GM12878 (cell line): ENCODE results near the gene APC2. TPM values are rescaled to one million over a fixed set of nuclear protein-coding genes. Genes with fewer than 3 reads are reported as not detected.

Experiments
- ATAC-seq: fragments of 200-7000 bp; cut with Tn5 transposase; 3 replicates; pipeline ENCODE4 v1.9.1; 2020; ENCODE audit warnings: mild to moderate bottlenecking, moderate library complexity
- BruUV-seq: library from RNA; stranded (reverse); fragments of 400-500 nt; replicated peaks from 2 replicates; lab custom pipeline; 2021; lab: Mats Ljungman, UMichigan
- CTCF ChIA-PET: fragments of 300-600 bp; sonication (Branson Sonifier 250); formaldehyde crosslinking; extraction: SDS; loops from one replicate; lab custom pipeline; 2021; ENCODE audit warnings: inconsistent platforms; lab: Yijun Ruan, JAX
- POLR2A ChIA-PET: fragments of 350-600 bp; formaldehyde crosslinking; extraction: SDS; loops from one replicate; lab custom pipeline; 2021; ENCODE audit warnings: inconsistent platforms; lab: Charles Lee
- RAD21 ChIA-PET: fragments of 300-600 bp; sonication (Branson Sonifier 250); formaldehyde crosslinking; loops from one replicate; lab custom pipeline; 2023; ENCODE audit warnings: antibody characterized with exemption; ENCODE audit not compliant: unreplicated experiment; lab: Charles Lee
- SMC1A ChIA-PET: fragments of 300-600 bp; sonication (Branson Sonifier 250); formaldehyde crosslinking; loops from one replicate; lab custom pipeline; 2023; ENCODE audit not compliant: unreplicated experiment, uncharacterized antibody; lab: Charles Lee
- DNase-seq: peaks from one replicate; pipeline ENCODE4 v3.0.0-alpha.2; 2011; ENCODE audit warnings: low read depth, low spot score
- FAIRE-seq: peaks from 3 replicates; lab custom pipeline; 2011; peaks lifted over from hg19 to GRCh38; lab: Jason Lieb, UNC
- H2AFZ ChIP-seq: 2 replicates; pipeline ENCODE4 v1.6.0; 2011; ENCODE audit warnings: low read depth, low read length, control low read depth; ENCODE audit not compliant: control insufficient read depth
- H3K27ac ChIP-seq: 2 replicates; pipeline ENCODE4 v1.5.1; 2011; ENCODE audit warnings: control low read depth; ENCODE audit not compliant: control insufficient read depth, insufficient read depth
- H3K27me3 ChIP-seq, 2 experiments: replicated peaks in 1 of 2; 2 replicates each; pipeline versions ENCODE4 v1.6.0 to v1.6.1; 2011; ENCODE audit warnings: low read length in 1 of 2; ENCODE audit not compliant: control insufficient read depth in 2 of 2, insufficient read depth in 2 of 2
- H3K36me3 ChIP-seq, 2 experiments: 2 replicates each; pipeline ENCODE4 v1.5.1; 2011; ENCODE audit warnings: low read length in 1 of 2; ENCODE audit not compliant: control insufficient read depth in 2 of 2, insufficient read depth in 2 of 2
- H3K4me1 ChIP-seq: 2 replicates; pipeline ENCODE4 v1.6.1; 2011; ENCODE audit warnings: mild to moderate bottlenecking, low read length, moderate library complexity, mixed read lengths; ENCODE audit not compliant: control insufficient read depth, insufficient read depth
- H3K4me2 ChIP-seq: 2 replicates; pipeline ENCODE4 v1.6.0; 2011; ENCODE audit warnings: control low read depth; ENCODE audit not compliant: control insufficient read depth, insufficient read depth
- H3K4me3 ChIP-seq: fragments of 200-600 bp; sonication (generic); 2 replicates; pipeline ENCODE4 v1.5.1; 2016
- H3K79me2 ChIP-seq: 2 replicates; pipeline ENCODE4 v1.6.0; 2011; ENCODE audit warnings: low read length; ENCODE audit not compliant: control insufficient read depth, insufficient read depth
- H3K9ac ChIP-seq: 2 replicates; pipeline ENCODE4 v1.8.0; 2011; ENCODE audit warnings: low read length, control low read depth, mixed read lengths; ENCODE audit not compliant: control insufficient read depth, insufficient read depth
- H3K9me3 ChIP-seq: replicated peaks from 3 replicates; pipeline ENCODE4 v1.5.1; 2011; ENCODE audit warnings: mild to moderate bottlenecking, low read length; ENCODE audit not compliant: control insufficient read depth, insufficient read depth
- H4K20me1 ChIP-seq: 2 replicates; pipeline ENCODE4 v1.6.0; 2011; ENCODE audit not compliant: control insufficient read depth, insufficient read depth
- ATF7 ChIP-seq: fragments of 450-650 bp; IDR thresholded peaks from 2 replicates; pipeline ENCODE4 v1.6.1; 2016; ENCODE audit warnings: low read depth, mild to moderate bottlenecking
- EP300 ChIP-seq, 2 experiments: fragments of 150-350 bp in 1 of 2; IDR thresholded peaks; 2 replicates each; pipeline ENCODE4 v1.6.1; 2011 to 2012; ENCODE audit warnings: low read depth in 2 of 2, low read length in 2 of 2, borderline replicate concordance in 1 of 2, improper control_type of control experiment in 1 of 2, inconsistent platforms in 1 of 2; ENCODE audit not compliant: control insufficient read depth in 1 of 2
- FOS ChIP-seq: IDR thresholded peaks from 3 replicates; pipeline ENCODE4 v1.6.1; 2011; ENCODE audit warnings: borderline replicate concordance; ENCODE audit not compliant: insufficient read length; ENCODE audit errors: extremely low read depth
- HSF1 ChIP-seq: fragments of 150-350 bp; IDR thresholded peaks from 2 replicates; pipeline ENCODE4 v1.6.1; 2014; ENCODE audit warnings: mild to moderate bottlenecking, low read depth, low read length
- MAX ChIP-seq: IDR thresholded peaks from 2 replicates; pipeline ENCODE4 v1.6.1; 2012; ENCODE audit warnings: low read depth, low read length, improper control_type of control experiment
- NR2C1 ChIP-seq: fragments of 450-650 bp; IDR thresholded peaks from 2 replicates; pipeline ENCODE4 v1.6.1; 2017; ENCODE audit warnings: antibody characterized with exemption, mild to moderate bottlenecking, moderate library complexity
- REST ChIP-seq: IDR thresholded peaks from 2 replicates; pipeline ENCODE4 v1.6.1; 2012; ENCODE audit warnings: mild to moderate bottlenecking, low read depth, low read length
- TCF7 ChIP-seq: IDR thresholded peaks from 2 replicates; pipeline ENCODE4 v1.6.1; 2014; ENCODE audit warnings: antibody characterized with exemption, borderline replicate concordance
- ZNF217 ChIP-seq: fragments of 450-650 bp; IDR thresholded peaks from 2 replicates; pipeline ENCODE4 v1.6.1; 2017; ENCODE audit warnings: antibody characterized with exemption, mild to moderate bottlenecking
- WGBS: methylation state at CpG from one replicate; pipeline ENCODE4 v1.1.6; 2016; ENCODE audit warnings: low lambda C conversion rate; ENCODE audit not compliant: insufficient replicate concordance, insufficient coverage; ENCODE audit errors: missing lambda C conversion rate; 5-methylcytosine and 5-hydroxymethylcytosine counted together
- in situ Hi-C: fragments of 300-500 bp; cut with MboI; formaldehyde crosslinking; loops from 9 replicates; pipeline ENCODE4 v1.14.3; 2018; ENCODE audit warnings: mixed read lengths
- intact Hi-C: fragments of 100-400 bp; cut with micrococcal nuclease; formaldehyde crosslinking; loops from one replicate; pipeline ENCODE4 v1.14.2; 2022; ENCODE audit not compliant: unreplicated experiment
- polyA plus RNA-seq, 11 experiments: library from polyadenylated mRNA; depleted of rRNA in 4 of 11; unstranded in 6 of 11; stranded (reverse) in 5 of 11; fragments of >200 nt; fragmentation: Nextera tagmentation in 4 of 11; fragmentation: Illumina TruSeq in 1 of 11; extraction: Ambion mirVana in 4 of 11; extraction: Trizol in 1 of 11; gene quantifications; 1 replicate in 1 of 11; 2 replicates in 10 of 11; pipeline versions ENCODE4 v1.2.1 to v1.2.3, GENCODE V29; 2011 to 2016; ENCODE audit warnings: inconsistent platforms in 2 of 11, missing spikeins in 2 of 11, low read depth in 1 of 11
- total RNA-seq, 4 experiments: library from RNA; depleted of rRNA in 3 of 4; stranded (reverse); fragments of >200 nt in 3 of 4; fragmentation: Illumina TruSeq in 1 of 4; extraction: Trizol in 1 of 4; gene quantifications; 2 replicates each; pipeline versions ENCODE4 v1.2.1 to v1.2.3, GENCODE V29; 2013 to 2021
- TF ChIP-seq, protein P1 (sequence below): fragments of 450-650 bp; IDR thresholded peaks from 2 replicates; pipeline ENCODE4 v1.6.1; 2018; ENCODE audit warnings: mild to moderate bottlenecking, low read depth, moderate library complexity; ENCODE audit not compliant: partially characterized antibody

The APC2 gene
- total and polyA plus RNA-seq, 10 of the 15 experiments (the other 5 are each of a cell fraction or from before 2014, with no cell fraction given): under 0.01 to 0.73 (median 0.04) TPM; not detected in 5

DNA sequence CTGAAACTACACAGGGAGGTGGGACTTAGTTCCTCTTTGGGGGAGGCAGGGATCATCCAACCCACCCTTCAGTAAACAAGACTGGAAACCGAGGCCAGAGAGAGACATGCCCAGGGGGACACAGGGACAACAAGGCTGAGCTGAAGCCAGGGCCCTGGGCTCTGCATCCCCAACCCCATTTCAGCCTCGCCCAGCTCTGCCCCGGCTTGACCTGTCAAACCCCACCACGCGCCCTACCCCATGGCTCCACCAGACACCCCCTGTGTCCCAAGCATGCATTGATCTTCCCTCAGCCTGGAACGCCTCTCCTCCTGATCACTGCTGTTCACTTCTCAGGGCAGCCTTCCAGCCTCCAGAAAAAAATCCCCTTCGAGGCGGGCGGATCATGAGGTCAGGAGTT is 2.0 kb upstream of the APC2 start:
- no TSS peak for BruUV-seq
- Histone ChIP-seq H3K36me3 (no peaks in the 10 kb centered on the region), H3K4me2 (no peak overlapping the region), H3K9ac (no peak overlapping the region), H3K4me1 (peaks cover 7% of the 10 kb centered on the region; the same call in 1 of the 2 replicates), H4K20me1 (no peaks in the 10 kb centered on the region), H3K27ac (no peak overlapping the region), H3K79me2 (no peaks in the 10 kb centered on the region), H3K9me3 (no peaks in the 10 kb centered on the region), H3K27me3 (peaks cover 10 to 14% of the 10 kb centered on the region in 2 experiments), H2AFZ (no peak overlapping the region), H3K4me3 (no peak overlapping the region)
- no peak for FAIRE-seq
- in situ Hi-C loops (no loop called here), intact Hi-C loops (no loop called here)
- TF ChIP-seq, protein P1, sequence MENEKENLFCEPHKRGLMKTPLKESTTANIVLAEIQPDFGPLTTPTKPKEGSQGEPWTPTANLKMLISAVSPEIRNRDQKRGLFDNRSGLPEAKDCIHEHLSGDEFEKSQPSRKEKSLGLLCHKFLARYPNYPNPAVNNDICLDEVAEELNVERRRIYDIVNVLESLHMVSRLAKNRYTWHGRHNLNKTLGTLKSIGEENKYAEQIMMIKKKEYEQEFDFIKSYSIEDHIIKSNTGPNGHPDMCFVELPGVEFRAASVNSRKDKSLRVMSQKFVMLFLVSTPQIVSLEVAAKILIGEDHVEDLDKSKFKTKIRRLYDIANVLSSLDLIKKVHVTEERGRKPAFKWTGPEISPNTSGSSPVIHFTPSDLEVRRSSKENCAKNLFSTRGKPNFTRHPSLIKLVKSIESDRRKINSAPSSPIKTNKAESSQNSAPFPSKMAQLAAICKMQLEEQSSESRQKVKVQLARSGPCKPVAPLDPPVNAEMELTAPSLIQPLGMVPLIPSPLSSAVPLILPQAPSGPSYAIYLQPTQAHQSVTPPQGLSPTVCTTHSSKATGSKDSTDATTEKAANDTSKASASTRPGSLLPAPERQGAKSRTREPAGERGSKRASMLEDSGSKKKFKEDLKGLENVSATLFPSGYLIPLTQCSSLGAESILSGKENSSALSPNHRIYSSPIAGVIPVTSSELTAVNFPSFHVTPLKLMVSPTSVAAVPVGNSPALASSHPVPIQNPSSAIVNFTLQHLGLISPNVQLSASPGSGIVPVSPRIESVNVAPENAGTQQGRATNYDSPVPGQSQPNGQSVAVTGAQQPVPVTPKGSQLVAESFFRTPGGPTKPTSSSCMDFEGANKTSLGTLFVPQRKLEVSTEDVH: no peak
- no peak for TF ChIP-seq NR2C1
- no peak for TF ChIP-seq EP300 (IDR thresholded peaks at IDR 0.05; ENCODE audit: borderline replicate concordance in 1 of 2, control insufficient read depth in 1 of 2, low read depth in 2 of 2, low read length in 2 of 2)
- TF ChIP-seq FOS: no peak
- TF ChIP-seq HSF1: no peak
- no peak for TF ChIP-seq ZNF217
- no peak for TF ChIP-seq REST
- TF ChIP-seq MAX: no peak
- TF ChIP-seq TCF7: no peak
- TF ChIP-seq ATF7: no peak
- 67% methylated on average over 9 of the region's 9 CpGs for WGBS
- SMC1A ChIA-PET: no interaction called here
- POLR2A ChIA-PET: no interaction called here
- RAD21 ChIA-PET: no interaction called here
- ATAC-seq: no peak
- no peak for DNase-seq
- CTCF ChIA-PET: no interaction called here
